Prostate gland (tissue), 2 donors: Measurements from ENCODE around the gene HSH2D.

Experiments used
- CTCF ChIP-seq, 4 experiments: fragments of 200-600 bp in 2 of 4; fragments of 450-650 bp in 2 of 4; sonication (generic) in 2 of 4; IDR thresholded peaks; 1 replicate in 3 of 4; 2 replicates in 1 of 4; pipeline ENCODE4 v1.5.1; 2016 to 2019; ENCODE audit warnings: antibody characterized with exemption in 4 of 4, mild to moderate bottlenecking in 2 of 4, moderate library complexity in 2 of 4
- POLR2A ChIP-seq: fragments of 450-650 bp; IDR thresholded peaks from one replicate; pipeline ENCODE4 v1.6.1; 2016; ENCODE audit warnings: antibody characterized with exemption, mild to moderate bottlenecking
- POLR2AphosphoS5 ChIP-seq: sonication (generic); formaldehyde crosslinking; IDR thresholded peaks from one replicate; pipeline ENCODE4 v1.6.1; 2017; ENCODE audit warnings: antibody characterized with exemption

GRCh38 chr19:16100524-16100923 lies 43.0 kb upstream of the HSH2D start:
- TF ChIP-seq POLR2A = no peak
- TF ChIP-seq POLR2AphosphoS5 = no peak
- no peak for TF ChIP-seq CTCF (IDR thresholded peaks at IDR 0.05)
